Measurements from ENCODE around the gene TTC7B. TPM values are rescaled to one million over a fixed set of nuclear protein-coding genes. Genes with fewer than 3 reads are reported as not detected.

Gene TTC7B
- total RNA-seq, 1 donor from 2014 or later: 46.6 TPM

GRCh38 chr14:90489916-90490719, 326.1 kb downstream of the TTC7B start:
- no peak for TF ChIP-seq CTCF (IDR thresholded peaks at IDR 0.05; ENCODE audit: unreplicated experiment)
- no peak for DNase-seq (ENCODE audit: low spot score, unreplicated experiment)
- Mint-ChIP-seq H3K4me1 (ENCODE audit: low read depth) (peaks cover 1% of the 10 kb centered on the region), H3K27me3 (peaks cover 3% of the 10 kb centered on the region), H3K9me3 (ENCODE audit: low read depth) (no peaks in the 10 kb centered on the region), H3K27ac (no peak overlapping the region), H3K4me3 (ENCODE audit: low read depth) (no peak overlapping the region), H3K36me3 (ENCODE audit: insufficient read depth) (no peaks in the 10 kb centered on the region)

DNA sequence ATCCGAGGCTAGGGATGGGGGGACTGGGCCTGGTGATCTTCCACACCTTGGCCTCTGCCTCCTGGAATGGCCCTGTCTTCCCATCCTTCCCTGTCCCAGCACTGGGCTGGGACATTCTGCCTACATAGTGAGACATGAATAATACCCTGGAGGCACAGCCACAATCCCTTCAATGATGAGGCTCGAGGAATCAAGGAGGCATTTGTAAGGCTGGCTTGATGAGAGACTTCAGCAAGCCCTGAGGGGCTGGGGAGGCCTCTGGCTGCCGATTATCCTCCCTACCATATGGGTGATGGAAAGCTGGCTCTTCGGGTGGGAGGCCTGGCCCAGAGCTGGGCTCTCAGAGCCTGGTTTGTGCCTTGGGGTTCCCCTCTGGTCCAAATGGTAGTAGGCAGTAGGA, 326.9 kb downstream of the TTC7B start:
- H3K27ac Mint-ChIP-seq: no peak overlapping the region
- DNase-seq (ENCODE audit: low spot score, unreplicated experiment): no peak
- peaks cover 1% of the 10 kb centered on the region for H3K4me1 Mint-ChIP-seq (ENCODE audit: low read depth)
- no peak overlapping the region for H3K4me3 Mint-ChIP-seq (ENCODE audit: low read depth)
- H3K9me3 Mint-ChIP-seq (ENCODE audit: low read depth): no peaks in the 10 kb centered on the region
- peaks cover 3% of the 10 kb centered on the region for H3K27me3 Mint-ChIP-seq
- TF ChIP-seq CTCF (IDR thresholded peaks at IDR 0.05; ENCODE audit: unreplicated experiment): no peak
- no peaks in the 10 kb centered on the region for H3K36me3 Mint-ChIP-seq (ENCODE audit: insufficient read depth)

DNA sequence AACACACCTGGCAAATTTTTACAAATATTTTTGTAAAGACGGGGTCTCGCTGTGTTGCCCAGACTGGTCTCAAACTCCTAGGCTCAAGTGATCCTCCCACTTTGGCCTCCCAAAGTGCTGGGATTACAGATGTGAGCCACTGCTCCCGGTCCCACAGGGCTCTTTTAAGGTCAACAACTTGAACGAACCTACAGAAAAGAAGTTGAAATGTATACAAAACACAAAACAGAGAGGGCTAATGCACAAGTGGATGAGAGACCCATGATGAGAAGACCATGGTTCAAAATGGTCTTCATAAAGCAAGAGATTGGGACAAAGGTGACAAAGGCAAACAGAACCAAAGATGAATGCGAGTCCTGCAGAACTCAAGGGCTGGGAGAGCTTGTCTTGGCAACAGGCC, 328.0 kb downstream of the TTC7B start:
- Mint-ChIP-seq H3K27me3 (peaks cover 3% of the 10 kb centered on the region), H3K4me3 (ENCODE audit: low read depth) (no peak overlapping the region), H3K4me1 (ENCODE audit: low read depth) (peaks cover 1% of the 10 kb centered on the region), H3K9me3 (ENCODE audit: low read depth) (no peaks in the 10 kb centered on the region), H3K27ac (no peak overlapping the region), H3K36me3 (ENCODE audit: insufficient read depth) (no peaks in the 10 kb centered on the region)
- TF ChIP-seq CTCF (IDR thresholded peaks at IDR 0.05; ENCODE audit: unreplicated experiment): no peak
- no peak for DNase-seq (ENCODE audit: low spot score, unreplicated experiment)

DNA sequence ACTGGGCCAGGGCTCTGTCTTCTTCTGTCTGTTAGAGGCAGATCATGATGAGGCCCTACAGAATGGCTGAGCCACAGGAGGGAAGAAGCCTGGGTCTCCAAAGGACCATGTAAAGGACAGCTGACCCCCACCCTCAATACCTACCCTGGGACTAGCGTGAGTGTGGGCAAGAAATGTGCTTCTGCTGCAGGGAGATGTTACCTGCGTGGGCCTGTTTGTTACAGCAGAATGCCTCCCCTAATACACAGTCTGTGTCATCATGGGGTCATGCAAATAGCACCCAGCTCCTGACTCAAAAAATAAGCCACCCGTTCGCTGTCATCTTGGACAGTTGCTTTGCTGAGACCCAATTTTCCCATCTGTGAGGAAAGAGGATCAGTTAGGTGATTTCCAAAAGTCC, 328.8 kb downstream of the TTC7B start:
- peaks cover 3% of the 10 kb centered on the region for H3K27me3 Mint-ChIP-seq
- no peak overlapping the region for H3K27ac Mint-ChIP-seq
- no peak for TF ChIP-seq CTCF (IDR thresholded peaks at IDR 0.05; ENCODE audit: unreplicated experiment)
- no peak for DNase-seq (ENCODE audit: low spot score, unreplicated experiment)
- no peak overlapping the region for H3K4me3 Mint-ChIP-seq (ENCODE audit: low read depth)
- H3K4me1 Mint-ChIP-seq (ENCODE audit: low read depth): peaks cover 1% of the 10 kb centered on the region
- H3K36me3 Mint-ChIP-seq (ENCODE audit: insufficient read depth): no peaks in the 10 kb centered on the region
- no peaks in the 10 kb centered on the region for H3K9me3 Mint-ChIP-seq (ENCODE audit: low read depth)

- Mint-ChIP-seq H3K9me3 (ENCODE audit: low read depth) (no peaks in the 10 kb centered on the region), H3K27ac (no peak overlapping the region), H3K36me3 (ENCODE audit: insufficient read depth) (no peaks in the 10 kb centered on the region), H3K4me3 (ENCODE audit: low read depth) (no peak overlapping the region), H3K4me1 (ENCODE audit: low read depth) (peaks cover 1% of the 10 kb centered on the region), H3K27me3 (peaks cover 3% of the 10 kb centered on the region)
- DNase-seq (ENCODE audit: low spot score, unreplicated experiment): no peak
- TF ChIP-seq CTCF (IDR thresholded peaks at IDR 0.05; ENCODE audit: unreplicated experiment): no peak
Measured at GRCh38 chr14:90487031-90487430, 329.2 kb downstream of the TTC7B start.
